Activated T-cell treated with anti-CD3 and anti-CD28 coated beads, Interleukin-2, amount 50 U/mL, for 1 hour (primary cell): Measurements from ENCODE around the gene HBEGF.
"Not testable (repeated sequence)": the region's sequence is repeated elsewhere in the genome, so short reads cannot be mapped to it uniquely, and the experiment has no call there.

Experiments
- DNase-seq: peaks from one replicate; pipeline ENCODE4 v3.0.0-alpha.2; 2020

Gene HBEGF

GRCh38 chr5:140360681-140361479 is 14.5 kb upstream of the HBEGF start:
- no peak for DNase-seq

- no peak for DNase-seq
Measured at GRCh38 chr5:140360101-140360500, 13.7 kb upstream of the HBEGF start, which contains the start of gene SLC4A9. Gene SLC4A9 (plus strand): TSS chr5:140360194. CDS start chr5:140360237, 43 bp downstream.

- no peak for DNase-seq
Measured at GRCh38 chr5:140358738-140359310, 12.4 kb upstream of the HBEGF start.

GRCh38 chr5:140357726-140358093 is 11.3 kb upstream of the HBEGF start:
- peak; percentile 75 for DNase-seq

- no peak for DNase-seq
Measured at GRCh38 chr5:140356853-140357725, 10.7 kb upstream of the HBEGF start.

GRCh38 chr5:140355546-140355945 is 9.1 kb upstream of the HBEGF start:
- no peak for DNase-seq

- DNase-seq = no peak
Measured at GRCh38 chr5:140351609-140352334, 5.4 kb upstream of the HBEGF start.

GRCh38 chr5:140349244-140349643 is 2.8 kb upstream of the HBEGF start:
- DNase-seq = no peak

GRCh38 chr5:140348104-140348503 is 1.7 kb upstream of the HBEGF start:
- no peak for DNase-seq

- DNase-seq = no peak
Measured at GRCh38 chr5:140347360-140347759, 957 bp upstream of the HBEGF start.

GRCh38 chr5:140345919-140346347 is 470 bp downstream of the HBEGF start:
- DNase-seq = peak; percentile 27

GRCh38 chr5:140344683-140345423 is 1.6 kb downstream of the HBEGF start:
- no peak for DNase-seq

- not testable (repeated sequence) for DNase-seq
Measured at GRCh38 chr5:140343849-140344248, 2.6 kb downstream of the HBEGF start.

GRCh38 chr5:140342896-140343295 is 3.5 kb downstream of the HBEGF start:
- DNase-seq = no peak

- DNase-seq = no peak
Measured at GRCh38 chr5:140342287-140342686, 4.1 kb downstream of the HBEGF start.

- no peak for DNase-seq
Measured at GRCh38 chr5:140341591-140341990, 4.8 kb downstream of the HBEGF start.

GRCh38 chr5:140340605-140341121 is 5.7 kb downstream of the HBEGF start:
- no peak for DNase-seq

GRCh38 chr5:140339636-140340035 is 6.8 kb downstream of the HBEGF start:
- DNase-seq = no peak

- no peak for DNase-seq
Measured at GRCh38 chr5:140338908-140339307, 7.5 kb downstream of the HBEGF start.

- DNase-seq = no peak
Measured at GRCh38 chr5:140338336-140338735, 8.1 kb downstream of the HBEGF start.

GRCh38 chr5:140337880-140338279 is 8.5 kb downstream of the HBEGF start:
- DNase-seq = no peak

- no peak for DNase-seq
Measured at GRCh38 chr5:140336388-140336787, 10.0 kb downstream of the HBEGF start.
